ENCODE data around the gene CHCHD1.

CHCHD1 gene

DNA sequence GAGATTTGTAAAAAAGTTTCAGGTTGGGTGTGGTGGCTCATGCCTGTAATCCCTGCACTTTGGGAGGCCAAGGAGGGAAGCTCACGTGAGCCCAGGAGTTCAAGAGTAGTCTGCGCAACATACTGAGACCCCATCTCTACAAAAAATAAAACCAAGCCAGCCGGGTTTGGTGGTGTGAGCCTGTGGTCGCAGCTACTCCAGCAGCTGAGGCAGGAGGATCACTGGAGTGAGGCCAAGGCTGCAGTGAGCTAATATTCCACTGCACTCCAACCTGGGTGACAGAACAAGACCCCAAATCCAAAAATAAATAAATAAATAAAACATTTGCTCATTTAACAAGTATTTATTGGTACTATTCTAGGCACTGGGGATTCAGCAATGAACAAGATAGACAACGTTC lies 1.5 kb upstream of the CHCHD1 start:
- Histone ChIP-seq H3K4me1 (ENCODE audit: insufficient read depth, low read length, poor library complexity, severe bottlenecking) (peaks cover 37% of the 10 kb centered on the region), H3K4me3 (ENCODE audit: low read length, poor library complexity, severe bottlenecking) (peak overlapping the region; percentile 83), H3K4me2 (ENCODE audit: low read depth, low read length, poor library complexity, severe bottlenecking) (peak overlapping the region; percentile 99), H3K36me3 (ENCODE audit: insufficient read depth, low read length) (peaks cover 10% of the 10 kb centered on the region; the same call in 1 of the 2 replicates), H3K79me2 (ENCODE audit: insufficient read depth, low read length) (peaks cover 88% of the 10 kb centered on the region), H2AFZ (ENCODE audit: low read length) (no peak overlapping the region), H3K9ac (ENCODE audit: low read depth, low read length, poor library complexity, severe bottlenecking) (peak overlapping the region; percentile 87), H4K20me1 (ENCODE audit: insufficient read depth, low read length, poor library complexity, severe bottlenecking) (peaks cover 20% of the 10 kb centered on the region), H3K9me2 (replicated peaks; ENCODE audit: low read depth, low read length) (no peaks in the 10 kb centered on the region), H3K9me3 (ENCODE audit: insufficient read depth, low read depth, low read length) (no peaks in the 10 kb centered on the region), H3K27me3 (ENCODE audit: insufficient read depth, low read length, poor library complexity, severe bottlenecking) (no peaks in the 10 kb centered on the region), H3F3A (ENCODE audit: low read depth) (no peaks in the 10 kb centered on the region)
- no peak for TF ChIP-seq EZH2phosphoT487 (IDR thresholded peaks at IDR 0.05; ENCODE audit: borderline replicate concordance)
- TF ChIP-seq, protein P1, sequence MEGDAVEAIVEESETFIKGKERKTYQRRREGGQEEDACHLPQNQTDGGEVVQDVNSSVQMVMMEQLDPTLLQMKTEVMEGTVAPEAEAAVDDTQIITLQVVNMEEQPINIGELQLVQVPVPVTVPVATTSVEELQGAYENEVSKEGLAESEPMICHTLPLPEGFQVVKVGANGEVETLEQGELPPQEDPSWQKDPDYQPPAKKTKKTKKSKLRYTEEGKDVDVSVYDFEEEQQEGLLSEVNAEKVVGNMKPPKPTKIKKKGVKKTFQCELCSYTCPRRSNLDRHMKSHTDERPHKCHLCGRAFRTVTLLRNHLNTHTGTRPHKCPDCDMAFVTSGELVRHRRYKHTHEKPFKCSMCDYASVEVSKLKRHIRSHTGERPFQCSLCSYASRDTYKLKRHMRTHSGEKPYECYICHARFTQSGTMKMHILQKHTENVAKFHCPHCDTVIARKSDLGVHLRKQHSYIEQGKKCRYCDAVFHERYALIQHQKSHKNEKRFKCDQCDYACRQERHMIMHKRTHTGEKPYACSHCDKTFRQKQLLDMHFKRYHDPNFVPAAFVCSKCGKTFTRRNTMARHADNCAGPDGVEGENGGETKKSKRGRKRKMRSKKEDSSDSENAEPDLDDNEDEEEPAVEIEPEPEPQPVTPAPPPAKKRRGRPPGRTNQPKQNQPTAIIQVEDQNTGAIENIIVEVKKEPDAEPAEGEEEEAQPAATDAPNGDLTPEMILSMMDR (conservative IDR thresholded peaks at IDR 0.05; ENCODE audit: low read length), result no peak

DNA sequence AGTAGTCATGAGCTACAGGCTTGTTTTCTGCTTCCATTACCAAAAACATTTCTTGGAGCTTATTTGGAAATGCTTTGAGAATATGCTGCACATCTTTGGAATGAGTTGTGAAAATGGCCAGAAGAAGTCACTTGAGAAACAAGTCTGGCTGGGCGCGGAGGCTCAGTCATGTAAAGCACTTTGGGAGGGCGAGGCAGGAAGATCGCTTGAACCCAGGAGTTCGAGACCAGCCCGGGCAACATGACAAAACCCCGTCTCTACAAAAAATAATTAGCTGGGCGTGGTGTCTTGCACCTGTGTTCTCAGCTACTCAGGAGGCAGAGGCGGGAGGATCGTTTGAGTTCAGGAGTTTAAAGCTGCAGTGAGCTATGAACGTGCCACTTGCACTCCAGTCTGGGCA lies 882 bp upstream of the CHCHD1 start:
- peaks cover 4% of the 10 kb centered on the region; the same call in 1 of the 2 replicates for H3K36me3 ChIP-seq (ENCODE audit: insufficient read depth, low read length)
- H3K9me3 ChIP-seq (ENCODE audit: insufficient read depth, low read depth, low read length), result no peaks in the 10 kb centered on the region
- H2AFZ ChIP-seq (ENCODE audit: low read length), result no peak overlapping the region
- H3K4me2 ChIP-seq (ENCODE audit: low read depth, low read length, poor library complexity, severe bottlenecking), result peak overlapping the region; percentile 99
- peaks cover 19% of the 10 kb centered on the region for H4K20me1 ChIP-seq (ENCODE audit: insufficient read depth, low read length, poor library complexity, severe bottlenecking)
- peaks cover 31% of the 10 kb centered on the region for H3K4me1 ChIP-seq (ENCODE audit: insufficient read depth, low read length, poor library complexity, severe bottlenecking)
- peaks cover 85% of the 10 kb centered on the region for H3K79me2 ChIP-seq (ENCODE audit: insufficient read depth, low read length)
- no peaks in the 10 kb centered on the region for H3K9me2 ChIP-seq (replicated peaks; ENCODE audit: low read depth, low read length)
- H3F3A ChIP-seq (ENCODE audit: low read depth), result no peaks in the 10 kb centered on the region
- TF ChIP-seq, protein P1 (conservative IDR thresholded peaks at IDR 0.05; ENCODE audit: low read length), result no peak
- peak overlapping the region; percentile 87 for H3K9ac ChIP-seq (ENCODE audit: low read depth, low read length, poor library complexity, severe bottlenecking)
- no peaks in the 10 kb centered on the region for H3K27me3 ChIP-seq (ENCODE audit: insufficient read depth, low read length, poor library complexity, severe bottlenecking)
- peak overlapping the region; percentile 83 for H3K4me3 ChIP-seq (ENCODE audit: low read length, poor library complexity, severe bottlenecking)

DNA sequence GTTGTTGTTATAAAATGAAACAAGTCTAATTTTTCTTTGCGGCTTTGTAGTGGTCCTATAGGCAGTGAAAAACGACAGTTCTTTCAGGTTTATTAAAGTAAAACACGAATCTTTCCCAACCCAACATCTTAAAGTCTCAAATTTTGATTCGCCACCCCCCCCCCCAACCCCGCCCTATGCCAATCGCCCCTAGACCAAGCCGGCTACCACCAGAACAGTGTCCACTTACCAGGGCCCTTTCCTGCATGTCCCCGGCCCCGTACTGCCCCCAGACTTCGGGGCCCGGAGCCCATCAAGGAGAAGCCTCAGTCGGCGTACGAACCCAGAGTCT lies 335 bp upstream of the CHCHD1 start:
- peak overlapping the region; percentile 81 for H2AFZ ChIP-seq (ENCODE audit: low read length)
- H3K79me2 ChIP-seq (ENCODE audit: insufficient read depth, low read length), result peaks cover 86% of the 10 kb centered on the region
- H3F3A ChIP-seq (ENCODE audit: low read depth), result no peaks in the 10 kb centered on the region
- H3K9ac ChIP-seq (ENCODE audit: low read depth, low read length, poor library complexity, severe bottlenecking), result peak overlapping the region; percentile 87
- peak overlapping the region; percentile 83 for H3K4me3 ChIP-seq (ENCODE audit: low read length, poor library complexity, severe bottlenecking)
- no peaks in the 10 kb centered on the region for H3K9me2 ChIP-seq (replicated peaks; ENCODE audit: low read depth, low read length)
- no peaks in the 10 kb centered on the region for H3K27me3 ChIP-seq (ENCODE audit: insufficient read depth, low read length, poor library complexity, severe bottlenecking)
- peaks cover 24% of the 10 kb centered on the region for H4K20me1 ChIP-seq (ENCODE audit: insufficient read depth, low read length, poor library complexity, severe bottlenecking)
- H3K9me3 ChIP-seq (ENCODE audit: insufficient read depth, low read depth, low read length), result no peaks in the 10 kb centered on the region
- TF ChIP-seq, protein P1 (conservative IDR thresholded peaks at IDR 0.05; ENCODE audit: low read length), result no peak
- no peak for TF ChIP-seq EZH2phosphoT487 (IDR thresholded peaks at IDR 0.05; ENCODE audit: borderline replicate concordance)
- peaks cover 4% of the 10 kb centered on the region; the same call in 1 of the 2 replicates for H3K36me3 ChIP-seq (ENCODE audit: insufficient read depth, low read length)
- peak overlapping the region; percentile 99 for H3K4me2 ChIP-seq (ENCODE audit: low read depth, low read length, poor library complexity, severe bottlenecking)
- H3K4me1 ChIP-seq (ENCODE audit: insufficient read depth, low read length, poor library complexity, severe bottlenecking), result peaks cover 30% of the 10 kb centered on the region

Data from Loucy (cell line).